H1 (cell line): Measurements from ENCODE around the gene MAML3. TPM values are rescaled to one million over a fixed set of nuclear protein-coding genes. Genes with fewer than 3 reads are reported as not detected.

Source experiments
- CTCF ChIA-PET: fragments of 300-600 bp; sonication (Branson Sonifier 250); formaldehyde crosslinking; loops from one replicate; lab custom pipeline; 2021; ENCODE audit not compliant: partially characterized antibody; lab: Charles Lee
- POLR2A ChIA-PET: fragments of 300-600 bp; sonication (Branson Sonifier 250); formaldehyde crosslinking; loops from one replicate; lab custom pipeline; 2021; ENCODE audit warnings: inconsistent platforms; ENCODE audit not compliant: partially characterized antibody; lab: Charles Lee
- DNase-seq, 2 experiments: peaks; one replicate each; pipeline versions ENCODE4 v3.0.0 to v3.0.0-alpha.2; 2010 to 2022; ENCODE audit warnings: low spot score in 2 of 2, low read depth in 1 of 2, mixed read lengths in 1 of 2
- FAIRE-seq: peaks from 2 replicates; lab custom pipeline; 2011; peaks lifted over from hg19 to GRCh38; lab: Jason Lieb, UNC
- H2AFZ ChIP-seq: 2 replicates; pipeline ENCODE4 v1.8.1; 2012; ENCODE audit warnings: low read length, inconsistent platforms
- H2AK5ac ChIP-seq: 2 replicates; pipeline ENCODE4 v1.6.1; 2013; ENCODE audit warnings: low read depth, low read length
- H2BK120ac ChIP-seq: replicated peaks from 2 replicates; pipeline ENCODE3; 2013; ENCODE audit warnings: low read depth, low read length, inconsistent platforms
- H2BK12ac ChIP-seq: 2 replicates; pipeline ENCODE4 v1.6.1; 2013; ENCODE audit warnings: low read depth, low read length
- H2BK15ac ChIP-seq: 2 replicates; pipeline ENCODE4 v1.6.1; 2013; ENCODE audit warnings: low read length
- H2BK20ac ChIP-seq: 2 replicates; pipeline ENCODE4 v1.6.1; 2013; ENCODE audit warnings: low read length
- H2BK5ac ChIP-seq: 2 replicates; pipeline ENCODE4 v1.6.1; 2013; ENCODE audit warnings: low read depth, low read length
- H3K14ac ChIP-seq: 2 replicates; pipeline ENCODE4 v1.6.1; 2013; ENCODE audit warnings: inconsistent platforms; ENCODE audit not compliant: insufficient read length
- H3K18ac ChIP-seq: 2 replicates; pipeline ENCODE4 v1.6.1; 2013; ENCODE audit warnings: low read length; ENCODE audit errors: extremely low read depth
- H3K23ac ChIP-seq: 2 replicates; pipeline ENCODE4 v1.6.1; 2013; ENCODE audit warnings: inconsistent platforms; ENCODE audit not compliant: insufficient read length
- H3K23me2 ChIP-seq: 2 replicates; pipeline ENCODE4 v1.6.1; 2013; ENCODE audit warnings: low read depth, low read length
- H3K27ac ChIP-seq: 2 replicates; pipeline ENCODE4 v1.6.1; 2011; ENCODE audit warnings: low read depth, low read length, inconsistent platforms
- H3K27me3 ChIP-seq, 4 experiments: replicated peaks in 1 of 4; 1 replicate in 1 of 4; 2 replicates in 3 of 4; pipeline versions ENCODE4 v1.6.1 to v1.8.1; 2011 to 2013; ENCODE audit warnings: low read length in 3 of 4, mild to moderate bottlenecking in 3 of 4, inconsistent platforms in 2 of 4, mixed read lengths in 2 of 4, moderate library complexity in 1 of 4; ENCODE audit not compliant: control insufficient read depth in 3 of 4, insufficient read depth in 3 of 4; ENCODE audit errors: extremely low read depth in 1 of 4
- H3K36me3 ChIP-seq, 4 experiments: 2 replicates each; pipeline versions ENCODE4 v1.6.1 to v1.8.1; 2011 to 2013; ENCODE audit warnings: mild to moderate bottlenecking in 4 of 4, low read length in 3 of 4, moderate library complexity in 2 of 4, control low read depth in 1 of 4, inconsistent platforms in 1 of 4; ENCODE audit not compliant: insufficient read depth in 4 of 4, control insufficient read depth in 2 of 4
- H3K4ac ChIP-seq: replicated peaks from 2 replicates; pipeline ENCODE3; 2013; ENCODE audit warnings: low read length, low read depth, mixed read lengths, inconsistent platforms; ENCODE audit not compliant: insufficient read length
- H3K4me1 ChIP-seq, 4 experiments: replicated peaks in 1 of 4; 1 replicate in 1 of 4; 2 replicates in 3 of 4; pipeline versions ENCODE4 v1.6.1 to v1.8.1; 2011 to 2013; ENCODE audit warnings: low read length in 3 of 4, inconsistent platforms in 2 of 4, mixed read lengths in 1 of 4; ENCODE audit not compliant: insufficient read depth in 4 of 4, control insufficient read depth in 3 of 4
- H3K4me2 ChIP-seq, 2 experiments: 2 replicates each; pipeline versions ENCODE4 v1.6.1 to v1.8.1; 2011 to 2013; ENCODE audit warnings: low read depth in 2 of 2, low read length in 2 of 2, control low read depth in 1 of 2, inconsistent platforms in 1 of 2, mild to moderate bottlenecking in 1 of 2; ENCODE audit not compliant: insufficient read depth in 1 of 2
- H3K4me3 ChIP-seq, 4 experiments: fragments of 200-600, 300-600 bp in 1 of 4; sonication (generic), shearing (Covaris generic), sonication (Bioruptor Twin) in 1 of 4; 2 replicates each; pipeline versions ENCODE4 v1.5.1 to v1.8.1; 2011 to 2016; ENCODE audit warnings: low read length in 4 of 4, low read depth in 3 of 4, control low read depth in 2 of 4, inconsistent platforms in 2 of 4, mild to moderate bottlenecking in 2 of 4, mixed read lengths in 1 of 4, moderate library complexity in 1 of 4; ENCODE audit not compliant: insufficient read depth in 2 of 4; ENCODE audit errors: extremely low read depth in 1 of 4
- H3K56ac ChIP-seq: replicated peaks from 2 replicates; pipeline ENCODE3; 2013; ENCODE audit warnings: low read depth, mild to moderate bottlenecking, mixed read lengths, low read length, inconsistent platforms; ENCODE audit not compliant: insufficient read length
- H3K79me1 ChIP-seq: 2 replicates; pipeline ENCODE4 v1.6.1; 2013; ENCODE audit warnings: low read depth, low read length, control low read depth
- H3K79me2 ChIP-seq, 2 experiments: 2 replicates each; pipeline versions ENCODE4 v1.6.1 to v1.8.1; 2012 to 2013; ENCODE audit warnings: low read length in 2 of 2, mild to moderate bottlenecking in 2 of 2, inconsistent platforms in 1 of 2; ENCODE audit not compliant: insufficient read depth in 2 of 2, control insufficient read depth in 1 of 2
- H3K9ac ChIP-seq, 4 experiments: replicated peaks in 1 of 4; 1 replicate in 1 of 4; 2 replicates in 3 of 4; pipeline versions ENCODE4 v1.6.1 to v1.8.1; 2011 to 2013; ENCODE audit warnings: low read depth in 3 of 4, low read length in 3 of 4, control low read depth in 2 of 4, mild to moderate bottlenecking in 2 of 4, moderate library complexity in 2 of 4, inconsistent platforms in 1 of 4; ENCODE audit errors: extremely low read depth in 1 of 4
- H3K9me3 ChIP-seq, 2 experiments: 2 replicates each; pipeline versions ENCODE4 v1.6.1 to v1.8.1; 2012 to 2013; ENCODE audit warnings: mild to moderate bottlenecking in 2 of 2, moderate library complexity in 2 of 2, control low read depth in 1 of 2, inconsistent platforms in 1 of 2, low read depth in 1 of 2, low read length in 1 of 2, mixed read lengths in 1 of 2; ENCODE audit not compliant: insufficient read depth in 2 of 2
- H4K20me1 ChIP-seq, 2 experiments: replicated peaks in 1 of 2; 2 replicates each; pipeline versions ENCODE3 to v1.8.1; 2011 to 2013; ENCODE audit warnings: inconsistent platforms in 2 of 2, low read length in 2 of 2, mild to moderate bottlenecking in 1 of 2; ENCODE audit not compliant: insufficient read depth in 2 of 2, control insufficient read depth in 1 of 2
- H4K5ac ChIP-seq: 2 replicates; pipeline ENCODE4 v1.6.1; 2013; ENCODE audit warnings: low read length, low read depth, mixed read lengths, inconsistent platforms; ENCODE audit not compliant: insufficient read length
- H4K8ac ChIP-seq: 2 replicates; pipeline ENCODE4 v1.8.0; 2013; ENCODE audit warnings: mild to moderate bottlenecking, moderate library complexity, low read length, inconsistent platforms; ENCODE audit not compliant: insufficient read depth; ENCODE audit errors: extremely low read depth
- H4K91ac ChIP-seq: replicated peaks from 2 replicates; pipeline ENCODE3; 2013; ENCODE audit warnings: low read length, mixed read lengths, inconsistent platforms; ENCODE audit not compliant: insufficient read length
- ASH2L ChIP-seq: fragments of 200-600, 300-600 bp; sonication (generic); IDR thresholded peaks from one replicate; pipeline ENCODE4 v1.7.1; 2017; ENCODE audit warnings: low read length
- GTF2F1 ChIP-seq: IDR thresholded peaks from 2 replicates; pipeline ENCODE4 v1.6.1; 2012; ENCODE audit warnings: low read depth, low read length, improper control_type of control experiment, borderline replicate concordance
- JUND ChIP-seq: IDR thresholded peaks from 2 replicates; pipeline ENCODE4 v1.6.1; 2011; ENCODE audit warnings: mild to moderate bottlenecking, improper control_type of control experiment, low read length
- MAFK ChIP-seq: IDR thresholded peaks from 2 replicates; pipeline ENCODE4 v1.6.1; 2012; ENCODE audit warnings: low read depth, mild to moderate bottlenecking, improper control_type of control experiment, low read length
- POU5F1 ChIP-seq: IDR thresholded peaks from 2 replicates; pipeline ENCODE4 v1.6.1; 2011; ENCODE audit warnings: low read depth, mild to moderate bottlenecking, low read length, moderate library complexity
- SUZ12 ChIP-seq: fragments of 200-600 bp; sonication (generic); IDR thresholded peaks from 2 replicates; pipeline ENCODE4 v1.6.1; 2012; ENCODE audit warnings: mild to moderate bottlenecking, inconsistent platforms, low read length, moderate library complexity, mixed read lengths
- WGBS, 2 experiments: shearing (Covaris generic) in 1 of 2; methylation state at CpG; one replicate each; pipeline versions ENCODE4 v1.1.6 to v1.1.7; 2013 to 2015; ENCODE audit warnings: low lambda C conversion rate in 2 of 2, mixed read lengths in 2 of 2, inconsistent platforms in 1 of 2, low coverage in 1 of 2, missing lambda C conversion rate in 1 of 2; ENCODE audit not compliant: insufficient replicate concordance in 2 of 2, insufficient coverage in 1 of 2, insufficient read length in 1 of 2; ENCODE audit errors: extremely low coverage in 1 of 2, missing lambda C conversion rate in 1 of 2; 5-methylcytosine and 5-hydroxymethylcytosine counted together
- polyA plus RNA-seq, 7 experiments: library from polyadenylated mRNA; depleted of rRNA in 3 of 7; stranded (reverse) in 5 of 7; unstranded in 2 of 7; fragments of >200 nt in 5 of 7; fragments of 200-250 nt in 2 of 7; gene quantifications; 1 replicate in 5 of 7; 2 replicates in 1 of 7; 4 replicates in 1 of 7; pipeline versions ENCODE4 v1.2.1 to v1.2.3, GENCODE V29; 2011 to 2013; ENCODE audit warnings: missing spikeins in 2 of 7, mixed read lengths in 2 of 7
- total RNA-seq: library from RNA; stranded (reverse); fragmentation: NEBNext Ultra II Directional; extraction: Animal tissue kit (Norgen Biotek cat#: 25700); gene quantifications from 2 replicates; pipeline ENCODE4 v1.2.1, GENCODE V29; 2021

Gene MAML3
- total and polyA plus RNA-seq, 2 of the 8 experiments (the other 6 are each of a cell fraction or from before 2014, with no cell fraction given): 2.1 to 5.7 TPM

- no peak overlapping the region for H2BK15ac ChIP-seq
- WGBS, 2 experiments: 84% methylated on average over 4 of the region's 4 CpGs; no CpG with 5 or more reads in 1 of the 2 experiments
- H3K18ac ChIP-seq: no peak overlapping the region
- no peak overlapping the region for H3K4me2 ChIP-seq
- H3K79me2 ChIP-seq: no peaks in the 10 kb centered on the region
- H3K14ac ChIP-seq: no peak overlapping the region
- TF ChIP-seq JUND: no peak
- TF ChIP-seq MAFK: no peak
- no peak for TF ChIP-seq GTF2F1
- TF ChIP-seq SUZ12: no peak
- no peak for TF ChIP-seq POU5F1
- no peak for TF ChIP-seq ASH2L
- TF ChIP-seq, all 59 proteins: peak for 0
- Histone ChIP-seq H4K91ac (no peak overlapping the region), H4K8ac (no peak overlapping the region), H2BK120ac (no peak overlapping the region), H3K9ac (no peak overlapping the region), H2AK5ac (no peak overlapping the region), H3K27ac (no peak overlapping the region), H3K56ac (no peak overlapping the region), H3K4me3 (no peak overlapping the region), H4K5ac (no peak overlapping the region), H3K9me3 (no peaks in the 10 kb centered on the region; a peak in 1 of 4 replicates), H2BK20ac (no peak overlapping the region), H4K20me1 (no peaks in the 10 kb centered on the region), H2BK12ac (no peak overlapping the region), H3K4ac (no peak overlapping the region), H2BK5ac (no peak overlapping the region), H3K23ac (no peak overlapping the region), H3K4me1 (peaks cover 0 to 9% (median 3%) of the 10 kb centered on the region in 4 experiments; a peak in 3 of 7 replicates), H3K36me3 (no peaks in the 10 kb centered on the region), H2AFZ (no peak overlapping the region), H3K23me2 (no peaks in the 10 kb centered on the region), H3K79me1 (no peaks in the 10 kb centered on the region; the same call in 1 of the 2 replicates), H3K27me3 (no peaks in the 10 kb centered on the region)
- DNase-seq: no peak
- ChIA-PET CTCF (interaction anchor here (0.6 kb wide), 1 partner anchor 26 kb away, joined by 3 read pairs; no protein-coding TSS in a partner anchor), POLR2A (interaction anchor here (0.7 to 1.2 kb wide), 2 partner anchors 86 to 110 kb away, joined by 3 read pairs; no protein-coding TSS in a partner anchor)
- no peak for FAIRE-seq
These were observed 12.7 kb downstream of the MAML3 start for GRCh38 chr4:140141210-140141835.
